Kidney epithelial cell (primary cell): ENCODE results near the gene GNAI2. TPM values are rescaled to one million over a fixed set of nuclear protein-coding genes. Genes with fewer than 3 reads are reported as not detected.

Experiments used
- DNase-seq: peaks from one replicate; pipeline ENCODE4 v3.0.0-alpha.2; 2010; ENCODE audit warnings: low read depth
- H3K27me3 ChIP-seq: 2 replicates; pipeline ENCODE4 v1.6.0; 2011; ENCODE audit warnings: low read length; ENCODE audit not compliant: control insufficient read depth, insufficient read depth
- H3K36me3 ChIP-seq: 2 replicates; pipeline ENCODE4 v1.5.1; 2011; ENCODE audit warnings: low read length; ENCODE audit not compliant: control insufficient read depth, insufficient read depth
- H3K4me3 ChIP-seq: 2 replicates; pipeline ENCODE4 v1.5.1; 2011; ENCODE audit warnings: low read depth, mild to moderate bottlenecking, control low read depth, low read length
- total RNA-seq: library from RNA; depleted of rRNA; stranded (reverse); fragments of >200 nt; gene quantifications from 2 replicates; pipeline ENCODE4 v1.2.3, GENCODE V29; 2015
- TF ChIP-seq, protein P1 (sequence below): IDR thresholded peaks from 2 replicates; pipeline ENCODE4 v1.5.1; 2011; ENCODE audit warnings: mild to moderate bottlenecking, moderate library complexity, low read length, control low read depth, inconsistent platforms; ENCODE audit not compliant: insufficient read depth, poor library complexity, severe bottlenecking

The GNAI2 gene
- total RNA-seq, 1 donor from 2014 or later, result 208 TPM

DNA sequence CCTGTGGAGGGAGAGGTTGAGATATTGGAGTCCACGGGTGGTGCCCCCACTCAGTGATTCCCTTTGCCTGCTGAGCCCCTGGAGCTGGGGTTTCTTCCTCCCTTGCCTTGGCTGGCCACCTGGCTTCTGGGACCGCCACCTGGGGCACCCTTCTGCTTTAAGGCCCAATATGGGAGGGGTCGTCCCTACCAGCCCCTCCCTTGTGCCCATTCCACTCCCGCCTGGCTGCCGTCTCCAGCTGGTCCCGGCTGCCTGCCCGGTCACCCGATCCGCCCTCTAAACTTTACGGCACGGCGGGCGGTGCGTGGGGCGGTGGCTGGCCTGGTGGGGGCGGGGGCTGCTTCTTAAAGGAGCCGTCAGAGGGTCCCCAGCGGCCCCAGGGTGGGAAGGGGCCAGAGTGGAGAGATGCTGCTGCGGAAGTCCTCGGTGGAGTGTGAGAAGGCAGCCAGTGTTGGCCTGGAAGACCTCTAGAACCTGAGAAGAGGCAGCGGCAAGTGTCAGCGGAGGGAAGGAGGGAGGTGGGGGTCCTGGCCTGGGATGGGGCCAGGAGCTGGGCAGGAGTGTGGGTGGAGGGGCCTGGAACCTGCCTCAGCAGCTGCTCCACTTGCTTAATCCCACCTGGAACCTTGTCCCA, 31.4 kb downstream of the GNAI2 start:
- DNase-seq, result no peak
- no peaks in the 10 kb centered on the region for H3K27me3 ChIP-seq
- H3K4me3 ChIP-seq, result peak overlapping the region; percentile 37
- TF ChIP-seq, protein P1, sequence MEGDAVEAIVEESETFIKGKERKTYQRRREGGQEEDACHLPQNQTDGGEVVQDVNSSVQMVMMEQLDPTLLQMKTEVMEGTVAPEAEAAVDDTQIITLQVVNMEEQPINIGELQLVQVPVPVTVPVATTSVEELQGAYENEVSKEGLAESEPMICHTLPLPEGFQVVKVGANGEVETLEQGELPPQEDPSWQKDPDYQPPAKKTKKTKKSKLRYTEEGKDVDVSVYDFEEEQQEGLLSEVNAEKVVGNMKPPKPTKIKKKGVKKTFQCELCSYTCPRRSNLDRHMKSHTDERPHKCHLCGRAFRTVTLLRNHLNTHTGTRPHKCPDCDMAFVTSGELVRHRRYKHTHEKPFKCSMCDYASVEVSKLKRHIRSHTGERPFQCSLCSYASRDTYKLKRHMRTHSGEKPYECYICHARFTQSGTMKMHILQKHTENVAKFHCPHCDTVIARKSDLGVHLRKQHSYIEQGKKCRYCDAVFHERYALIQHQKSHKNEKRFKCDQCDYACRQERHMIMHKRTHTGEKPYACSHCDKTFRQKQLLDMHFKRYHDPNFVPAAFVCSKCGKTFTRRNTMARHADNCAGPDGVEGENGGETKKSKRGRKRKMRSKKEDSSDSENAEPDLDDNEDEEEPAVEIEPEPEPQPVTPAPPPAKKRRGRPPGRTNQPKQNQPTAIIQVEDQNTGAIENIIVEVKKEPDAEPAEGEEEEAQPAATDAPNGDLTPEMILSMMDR, result no peak
- H3K36me3 ChIP-seq, result no peaks in the 10 kb centered on the region

DNA sequence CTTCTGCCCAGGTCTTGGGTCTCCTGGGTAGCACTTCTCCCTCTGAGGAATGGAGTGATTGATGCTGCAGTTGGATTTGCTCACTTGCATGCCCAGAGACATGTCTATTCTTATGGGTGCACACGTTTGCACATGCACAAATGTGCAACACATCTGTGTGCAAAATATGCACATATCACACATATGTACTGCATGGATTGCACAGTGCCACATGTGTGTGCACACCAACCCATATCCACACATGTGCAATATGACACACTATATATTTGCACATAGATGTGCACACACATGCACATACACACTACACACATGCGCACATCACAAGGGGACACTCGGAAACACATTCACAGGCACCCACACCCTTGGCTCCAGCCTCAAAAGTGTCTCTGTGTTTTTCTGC, 32.3 kb downstream of the GNAI2 start:
- TF ChIP-seq, protein P1, result no peak
- Histone ChIP-seq H3K4me3 (no peak overlapping the region), H3K36me3 (no peaks in the 10 kb centered on the region), H3K27me3 (peaks cover 3% of the 10 kb centered on the region)
- no peak for DNase-seq

- H3K27me3 ChIP-seq, result peaks cover 9% of the 10 kb centered on the region
- DNase-seq, result peak; percentile 41
- peak within 1 kb of the TSS; percentile 15 for H3K4me3 ChIP-seq
- no peaks in the 10 kb centered on the region for H3K36me3 ChIP-seq
- TF ChIP-seq, protein P1, result no peak
These were observed 32.9 kb downstream of the GNAI2 start, which contains the start of gene SEMA3B for GRCh38 chr3:50268703-50269451. Gene SEMA3B (plus strand): TSS chr3:50269147. CDS start chr3:50269241, 94 bp downstream.

- H3K36me3 ChIP-seq, result no peaks in the 10 kb centered on the region
- no peak for DNase-seq
- peaks cover 11% of the 10 kb centered on the region for H3K27me3 ChIP-seq
- peak overlapping the region; percentile 15 for H3K4me3 ChIP-seq
- TF ChIP-seq, protein P1, result no peak
These were observed 33.5 kb downstream of the GNAI2 start for GRCh38 chr3:50269460-50269859.

DNA sequence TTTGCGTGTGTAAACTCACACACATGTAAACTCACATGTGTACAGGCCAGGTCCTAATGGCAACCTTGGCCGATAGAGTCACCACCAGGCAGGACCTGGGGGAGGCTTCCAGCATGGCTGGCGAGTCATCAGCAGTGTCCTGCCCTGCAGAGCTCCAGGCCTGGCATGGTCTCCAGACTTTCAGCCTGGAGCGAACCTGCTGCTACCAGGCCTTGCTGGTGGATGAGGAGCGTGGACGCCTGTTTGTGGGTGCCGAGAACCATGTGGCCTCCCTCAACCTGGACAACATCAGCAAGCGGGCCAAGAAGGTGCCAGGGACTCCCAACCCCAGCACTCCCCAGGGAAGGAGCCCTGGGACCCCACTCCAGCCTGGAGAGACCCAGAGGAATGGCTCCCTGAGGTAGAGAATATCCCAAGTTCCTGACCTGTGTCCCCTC, 34.0 kb downstream of the GNAI2 start:
- Histone ChIP-seq H3K36me3 (no peaks in the 10 kb centered on the region), H3K27me3 (peaks cover 16% of the 10 kb centered on the region), H3K4me3 (no peak overlapping the region)
- TF ChIP-seq, protein P1, result no peak
- DNase-seq, result no peak
